Lower leg skin (tissue), 4 donors: ENCODE results near the gene TRIM10. TPM values are rescaled to one million over a fixed set of nuclear protein-coding genes. Genes with fewer than 3 reads are reported as not detected.

Source experiments
- DNase-seq, 2 donors: peaks; one replicate each; pipeline ENCODE4 v3.0.0-alpha.2; 2019; ENCODE audit warnings: low spot score in 2 of 2
- H3K4me3 ChIP-seq: fragments of 200-600 bp; sonication (generic); 2 replicates; pipeline ENCODE4 v1.5.1; 2017; ENCODE audit warnings: mild to moderate bottlenecking, low read depth; ENCODE audit not compliant: poor library complexity, severe bottlenecking
- POLR2A ChIP-seq, 2 donors: fragments of 450-650 bp; IDR thresholded peaks; one replicate each; pipeline ENCODE4 v1.6.1; 2016 to 2017; ENCODE audit warnings: antibody characterized with exemption in 2 of 2, mild to moderate bottlenecking in 1 of 2, moderate library complexity in 1 of 2
- WGBS, 2 donors: methylation state at CpG; one replicate each; pipeline ENCODE4 v1.1.5; 2018; 5-methylcytosine and 5-hydroxymethylcytosine counted together
- intact Hi-C: fragments of 100-400 bp; cut with DNase I; formaldehyde crosslinking; loops from one replicate; pipeline ENCODE4 v1.15.0; 2023; ENCODE audit warnings: low total_unique reads
- total RNA-seq, 4 donors: library from RNA; depleted of rRNA; stranded (reverse); fragments of >200 nt; gene quantifications; one replicate each; pipeline ENCODE4 v1.1.0, GENCODE V29; 2016
- TF ChIP-seq, protein P1 (sequence below), 3 donors: fragments of 450-650 bp; IDR thresholded peaks; one replicate each; pipeline ENCODE4 v1.5.1; 2016; ENCODE audit warnings: antibody characterized with exemption in 3 of 3, mild to moderate bottlenecking in 3 of 3, moderate library complexity in 2 of 3

Gene TRIM10
- total RNA-seq, 4 donors from 2014 or later = 0.13 to 1.1 (median 0.64) TPM

DNA sequence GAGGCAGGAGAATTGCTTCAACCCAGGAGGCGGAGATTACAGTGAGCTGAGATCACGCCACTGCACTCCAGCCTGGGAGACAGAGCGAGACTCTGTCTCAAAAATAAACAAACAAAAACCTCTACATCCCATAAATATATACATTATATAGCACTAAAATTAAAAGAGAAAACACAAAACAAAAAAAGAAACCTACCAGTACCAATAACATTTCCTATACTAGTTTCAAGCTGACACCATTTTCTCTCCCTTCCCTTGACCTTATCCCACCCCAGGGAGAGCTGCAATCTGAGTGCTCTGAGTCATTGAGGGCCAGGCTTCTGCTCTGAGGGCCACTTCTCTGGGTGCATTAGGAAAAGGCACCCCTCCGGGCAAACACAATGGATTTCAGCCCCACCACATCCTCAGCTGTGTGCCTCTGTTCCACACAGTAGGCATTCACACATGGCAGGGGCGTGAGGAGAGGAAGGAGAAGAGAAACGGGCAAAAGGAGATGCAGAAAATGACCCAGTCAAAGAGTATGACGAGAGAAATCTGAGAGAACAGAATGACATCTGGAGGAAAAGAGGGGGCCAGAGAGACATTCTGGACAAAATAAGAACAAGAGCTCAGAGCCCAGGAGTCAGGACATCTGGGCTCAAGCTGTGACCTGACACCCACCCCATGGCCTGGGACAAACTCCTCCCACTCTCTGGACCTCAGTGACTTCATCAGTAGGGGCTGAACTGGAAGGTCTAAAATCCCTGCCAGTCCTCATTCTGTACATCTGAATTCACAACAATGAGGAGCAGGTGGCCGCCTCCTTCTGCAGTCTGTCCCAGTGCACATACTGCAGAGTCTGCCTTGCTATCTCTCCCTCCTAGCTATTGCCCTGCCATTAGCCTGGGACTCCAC lies 34.0 kb upstream of the TRIM10 start:
- no peak for DNase-seq
- TF ChIP-seq POLR2A (IDR thresholded peaks at IDR 0.05) = no peak
- TF ChIP-seq, protein P1, sequence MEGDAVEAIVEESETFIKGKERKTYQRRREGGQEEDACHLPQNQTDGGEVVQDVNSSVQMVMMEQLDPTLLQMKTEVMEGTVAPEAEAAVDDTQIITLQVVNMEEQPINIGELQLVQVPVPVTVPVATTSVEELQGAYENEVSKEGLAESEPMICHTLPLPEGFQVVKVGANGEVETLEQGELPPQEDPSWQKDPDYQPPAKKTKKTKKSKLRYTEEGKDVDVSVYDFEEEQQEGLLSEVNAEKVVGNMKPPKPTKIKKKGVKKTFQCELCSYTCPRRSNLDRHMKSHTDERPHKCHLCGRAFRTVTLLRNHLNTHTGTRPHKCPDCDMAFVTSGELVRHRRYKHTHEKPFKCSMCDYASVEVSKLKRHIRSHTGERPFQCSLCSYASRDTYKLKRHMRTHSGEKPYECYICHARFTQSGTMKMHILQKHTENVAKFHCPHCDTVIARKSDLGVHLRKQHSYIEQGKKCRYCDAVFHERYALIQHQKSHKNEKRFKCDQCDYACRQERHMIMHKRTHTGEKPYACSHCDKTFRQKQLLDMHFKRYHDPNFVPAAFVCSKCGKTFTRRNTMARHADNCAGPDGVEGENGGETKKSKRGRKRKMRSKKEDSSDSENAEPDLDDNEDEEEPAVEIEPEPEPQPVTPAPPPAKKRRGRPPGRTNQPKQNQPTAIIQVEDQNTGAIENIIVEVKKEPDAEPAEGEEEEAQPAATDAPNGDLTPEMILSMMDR (IDR thresholded peaks at IDR 0.05) = no peak
- intact Hi-C loops = no loop called here

GRCh38 chr6:30192076-30192475 lies 31.1 kb upstream of the TRIM10 start:
- DNase-seq = no peak
- WGBS, 2 donors = 87 to 95% methylated on average over 7 of the region's 7 CpGs
- no peak overlapping the region for H3K4me3 ChIP-seq
- TF ChIP-seq, protein P1 (IDR thresholded peaks at IDR 0.05) = no peak
- no peak for TF ChIP-seq POLR2A (IDR thresholded peaks at IDR 0.05)
- intact Hi-C loops = no loop called here

More for the DNA sequence above, 34.0 kb upstream of the TRIM10 start:
- WGBS, 2 donors = 84 to 87% methylated on average over 8 of the region's 8 CpGs
- H3K4me3 ChIP-seq = no peak overlapping the region

DNA sequence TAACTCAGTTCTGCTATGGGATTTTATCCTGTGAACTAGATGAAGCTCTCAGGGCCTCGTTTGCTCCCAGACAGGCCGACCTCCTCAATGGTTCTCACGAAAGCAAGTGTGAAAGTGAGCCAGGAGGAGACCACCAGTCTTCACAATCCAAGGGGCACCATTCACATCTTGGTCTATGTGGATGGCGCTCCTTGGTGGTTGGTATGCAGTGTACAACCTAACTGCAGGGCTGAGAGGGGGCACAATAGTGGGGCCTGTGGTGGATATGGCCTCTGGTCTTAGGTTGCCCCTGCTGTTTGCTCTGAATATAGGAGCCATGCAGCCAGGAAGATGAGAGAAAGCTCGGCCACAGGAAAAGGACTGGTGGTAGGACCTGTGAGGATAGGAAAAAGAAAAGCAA lies 27.5 kb upstream of the TRIM10 start:
- 94 to 97% methylated on average over 5 of the region's 5 CpGs for WGBS, 2 donors
- no peak for DNase-seq
- intact Hi-C loops = no loop called here
- H3K4me3 ChIP-seq = no peak overlapping the region
- TF ChIP-seq POLR2A (IDR thresholded peaks at IDR 0.05) = no peak
- TF ChIP-seq, protein P1 (IDR thresholded peaks at IDR 0.05) = no peak

DNA sequence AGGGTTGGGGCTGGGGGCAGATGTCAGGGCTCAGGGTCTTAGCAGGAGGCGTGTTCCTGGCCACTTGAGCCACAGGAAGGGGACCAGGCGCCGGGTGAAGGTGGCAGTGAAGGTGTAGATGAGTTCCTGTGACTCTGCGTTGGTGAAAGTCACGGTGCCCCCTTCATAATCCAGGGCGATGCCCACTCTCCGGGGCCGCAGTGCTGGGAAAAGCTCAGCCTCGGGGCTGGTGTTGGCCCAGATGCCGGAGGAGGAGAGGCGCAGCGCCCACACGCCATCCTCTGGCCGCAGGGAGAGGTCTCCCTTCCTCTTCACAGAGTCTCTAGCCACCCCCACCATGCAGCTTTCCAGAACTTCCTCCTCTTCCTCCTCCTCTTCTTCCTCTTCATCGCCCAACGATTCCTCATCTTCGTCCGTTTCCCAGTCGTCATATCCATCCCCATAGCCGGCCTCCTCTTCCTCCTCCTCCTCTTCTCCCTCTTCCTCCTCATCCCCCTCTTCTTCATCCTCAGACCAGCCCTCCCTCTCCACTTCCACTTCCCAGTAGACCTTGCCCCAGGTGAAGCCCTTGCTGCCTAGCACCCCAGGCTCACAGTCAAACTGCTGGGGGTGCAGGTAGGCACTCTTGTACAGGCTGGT lies 25.0 kb upstream of the TRIM10 start:
- no peak overlapping the region for H3K4me3 ChIP-seq
- whole genome bisulfite sequencing, 2 donors = 90 to 91% methylated on average over 20 of the region's 20 CpGs
- intact Hi-C loops = no loop called here
- no peak for DNase-seq
- TF ChIP-seq, protein P1 (IDR thresholded peaks at IDR 0.05) = no peak
- no peak for TF ChIP-seq POLR2A (IDR thresholded peaks at IDR 0.05)

- DNase-seq = no peak
- WGBS, 2 donors = 77 to 90% methylated on average over 5 of the region's 5 CpGs
- intact Hi-C loops = no loop called here
- TF ChIP-seq, protein P1 (IDR thresholded peaks at IDR 0.05) = no peak
- TF ChIP-seq POLR2A (IDR thresholded peaks at IDR 0.05) = no peak
- no peak overlapping the region for H3K4me3 ChIP-seq
These were observed 23.5 kb upstream of the TRIM10 start for GRCh38 chr6:30184417-30185031.
